KMS-11 (cell line): Measurements from ENCODE around the gene AP2M1.

Experiments
- H2AFZ ChIP-seq: fragments of 200-600 bp; sonication (generic); 2 replicates; pipeline ENCODE4 v1.6.1; 2016; ENCODE audit warnings: antibody characterized with exemption, mixed run types, low read depth
- H3K27ac ChIP-seq: fragments of 200-600 bp; sonication (generic); 2 replicates; pipeline ENCODE4 v1.6.1; 2016; ENCODE audit warnings: mild to moderate bottlenecking, mixed run types
- H3K27me3 ChIP-seq: fragments of 200-600 bp; sonication (generic); 2 replicates; pipeline ENCODE4 v1.6.1; 2017; ENCODE audit warnings: mild to moderate bottlenecking, low read depth, mixed run types, moderate library complexity; ENCODE audit not compliant: insufficient read depth
- H3K36me3 ChIP-seq: fragments of 200-600 bp; sonication (generic); 2 replicates; pipeline ENCODE4 v1.6.1; 2017; ENCODE audit warnings: mild to moderate bottlenecking, mixed run types; ENCODE audit not compliant: insufficient read depth
- H3K4me1 ChIP-seq: fragments of 200-600 bp; sonication (generic); 2 replicates; pipeline ENCODE4 v1.6.1; 2016; ENCODE audit warnings: mild to moderate bottlenecking, low read depth, mixed run types; ENCODE audit not compliant: poor library complexity, severe bottlenecking
- H3K4me2 ChIP-seq: fragments of 200-600 bp; sonication (generic); 2 replicates; pipeline ENCODE4 v1.7.0; 2016; ENCODE audit warnings: mild to moderate bottlenecking, mixed run types
- H3K4me3 ChIP-seq: fragments of 200-600 bp; sonication (generic); IDR thresholded peaks from 2 replicates; pipeline ENCODE4 v1.6.1; 2017; ENCODE audit warnings: low read depth, low read length, mixed read lengths; ENCODE audit not compliant: insufficient read depth
- H3K79me2 ChIP-seq: fragments of 200-600 bp; sonication (generic); 2 replicates; pipeline ENCODE4 v1.6.1; 2016; ENCODE audit warnings: low read depth, mixed run types; ENCODE audit not compliant: insufficient read depth
- H3K9ac ChIP-seq: fragments of 200-600 bp; sonication (generic); 2 replicates; pipeline ENCODE4 v1.6.1; 2016; ENCODE audit warnings: mild to moderate bottlenecking, mixed run types
- H4K20me1 ChIP-seq: fragments of 200-600 bp; sonication (generic); 2 replicates; pipeline ENCODE4 v1.6.1; 2016; ENCODE audit warnings: mild to moderate bottlenecking, mixed run types; ENCODE audit not compliant: insufficient read depth
- TF ChIP-seq, protein P1 (sequence below): fragments of 200-600 bp; sonication (generic); conservative IDR thresholded peaks from 2 replicates; pipeline ENCODE4 v1.6.1; 2017; ENCODE audit warnings: low read depth, mild to moderate bottlenecking, antibody characterized with exemption, low read length, moderate library complexity, mixed read lengths

Gene AP2M1

GRCh38 chr3:184171562-184171961, 3.1 kb upstream of the AP2M1 start:
- Histone ChIP-seq H2AFZ (no peak overlapping the region), H3K4me2 (no peak overlapping the region), H4K20me1 (no peaks in the 10 kb centered on the region), H3K36me3 (no peaks in the 10 kb centered on the region), H3K27me3 (no peaks in the 10 kb centered on the region), H3K4me1 (peaks cover 17% of the 10 kb centered on the region), H3K79me2 (peaks cover 17% of the 10 kb centered on the region), H3K9ac (no peak overlapping the region), H3K4me3 (no peak overlapping the region), H3K27ac (no peak overlapping the region)
- TF ChIP-seq, protein P1, sequence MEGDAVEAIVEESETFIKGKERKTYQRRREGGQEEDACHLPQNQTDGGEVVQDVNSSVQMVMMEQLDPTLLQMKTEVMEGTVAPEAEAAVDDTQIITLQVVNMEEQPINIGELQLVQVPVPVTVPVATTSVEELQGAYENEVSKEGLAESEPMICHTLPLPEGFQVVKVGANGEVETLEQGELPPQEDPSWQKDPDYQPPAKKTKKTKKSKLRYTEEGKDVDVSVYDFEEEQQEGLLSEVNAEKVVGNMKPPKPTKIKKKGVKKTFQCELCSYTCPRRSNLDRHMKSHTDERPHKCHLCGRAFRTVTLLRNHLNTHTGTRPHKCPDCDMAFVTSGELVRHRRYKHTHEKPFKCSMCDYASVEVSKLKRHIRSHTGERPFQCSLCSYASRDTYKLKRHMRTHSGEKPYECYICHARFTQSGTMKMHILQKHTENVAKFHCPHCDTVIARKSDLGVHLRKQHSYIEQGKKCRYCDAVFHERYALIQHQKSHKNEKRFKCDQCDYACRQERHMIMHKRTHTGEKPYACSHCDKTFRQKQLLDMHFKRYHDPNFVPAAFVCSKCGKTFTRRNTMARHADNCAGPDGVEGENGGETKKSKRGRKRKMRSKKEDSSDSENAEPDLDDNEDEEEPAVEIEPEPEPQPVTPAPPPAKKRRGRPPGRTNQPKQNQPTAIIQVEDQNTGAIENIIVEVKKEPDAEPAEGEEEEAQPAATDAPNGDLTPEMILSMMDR, result no peak

GRCh38 chr3:184172681-184173373, 1.8 kb upstream of the AP2M1 start:
- TF ChIP-seq, protein P1, result no peak
- Histone ChIP-seq H2AFZ (no peak overlapping the region), H3K4me1 (peaks cover 17% of the 10 kb centered on the region), H3K27ac (no peak overlapping the region), H4K20me1 (no peaks in the 10 kb centered on the region), H3K79me2 (peaks cover 18% of the 10 kb centered on the region), H3K27me3 (no peaks in the 10 kb centered on the region), H3K4me3 (no peak overlapping the region), H3K4me2 (no peak overlapping the region), H3K36me3 (peaks cover 3% of the 10 kb centered on the region; the same call in 1 of the 2 replicates), H3K9ac (no peak overlapping the region)

DNA sequence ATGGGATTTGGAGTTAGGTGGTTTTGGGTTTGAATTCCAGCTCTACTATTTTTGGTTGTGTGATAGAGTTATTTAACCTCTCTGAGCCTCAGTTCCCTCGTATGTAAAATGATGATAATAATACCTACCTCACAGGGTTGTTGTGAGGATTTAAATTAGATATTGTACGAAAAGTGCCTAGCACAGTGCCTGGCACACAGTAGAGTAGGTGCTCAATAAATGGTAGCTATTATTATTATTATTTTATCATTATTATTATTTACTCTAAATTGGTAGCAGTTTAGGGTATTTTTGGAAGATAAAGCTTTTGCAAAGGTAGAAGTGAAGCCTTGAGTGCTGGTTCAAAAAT, 1.3 kb upstream of the AP2M1 start:
- Histone ChIP-seq H3K27ac (no peak overlapping the region), H3K4me1 (peaks cover 17% of the 10 kb centered on the region), H3K36me3 (peaks cover 3% of the 10 kb centered on the region; the same call in 1 of the 2 replicates)

GRCh38 chr3:184174284-184174645, 390 bp upstream of the AP2M1 start:
- peaks cover 3% of the 10 kb centered on the region; the same call in 1 of the 2 replicates for H3K36me3 ChIP-seq
- TF ChIP-seq, protein P1, result no peak
- no peak overlapping the region for H3K9ac ChIP-seq
- peaks cover 18% of the 10 kb centered on the region for H3K79me2 ChIP-seq
- no peak overlapping the region for H3K27ac ChIP-seq
- peaks cover 17% of the 10 kb centered on the region for H3K4me1 ChIP-seq
- no peaks in the 10 kb centered on the region for H3K27me3 ChIP-seq
- H3K4me3 ChIP-seq, result no peak overlapping the region
- 0 out of 2 replicates have a peak overlapping the region, but pooled peaks have one; percentile 24 for H2AFZ ChIP-seq
- no peaks in the 10 kb centered on the region for H4K20me1 ChIP-seq
- peak overlapping the region; percentile 69 for H3K4me2 ChIP-seq

More for the DNA sequence above, 1.3 kb upstream of the AP2M1 start:
- Histone ChIP-seq H3K4me2 (no peak overlapping the region), H3K27me3 (no peaks in the 10 kb centered on the region), H3K4me3 (no peak overlapping the region), H4K20me1 (no peaks in the 10 kb centered on the region), H3K79me2 (peaks cover 18% of the 10 kb centered on the region), H3K9ac (no peak overlapping the region), H2AFZ (no peak overlapping the region)
- TF ChIP-seq, protein P1, result no peak
